PC-3 (cell line): ENCODE results near the gene TRIM33. TPM values are rescaled to one million over a fixed set of nuclear protein-coding genes. Genes with fewer than 3 reads are reported as not detected.

Source experiments
- ATAC-seq: fragments of 200-7000 bp; cut with Tn5 transposase; 2 replicates; pipeline ENCODE4 v1.9.1; 2020; ENCODE audit warnings: mild to moderate bottlenecking, moderate library complexity
- BruUV-seq: library from RNA; stranded (reverse); fragments of 400-500 nt; replicated peaks from 2 replicates; lab custom pipeline; 2021; lab: Mats Ljungman, UMichigan
- CTCF ChIA-PET: fragments of 300-600 bp; sonication (Branson Sonifier 250); formaldehyde crosslinking; loops from one replicate; lab custom pipeline; 2022; ENCODE audit warnings: antibody characterized with exemption; lab: Charles Lee
- POLR2A ChIA-PET: fragments of 300-600 bp; sonication (Branson Sonifier 250); formaldehyde crosslinking; loops from one replicate; lab custom pipeline; 2022; ENCODE audit warnings: antibody characterized with exemption; ENCODE audit not compliant: unreplicated experiment; lab: Charles Lee
- DNase-seq: peaks from one replicate; pipeline ENCODE4 v3.0.0-alpha.2; 2015
- H2AFZ ChIP-seq: fragments of 300-600 bp; sonication (generic); 2 replicates; pipeline ENCODE4 v1.6.0; 2016; ENCODE audit warnings: antibody characterized with exemption, low read length
- H3F3A ChIP-seq: fragments of 300-600 bp; sonication (generic); one replicate; pipeline ENCODE4 v1.6.0; 2017; ENCODE audit warnings: antibody characterized with exemption, low read length, control low read depth, mild to moderate bottlenecking; ENCODE audit not compliant: unreplicated experiment
- H3K27ac ChIP-seq: fragments of 300-600 bp; sonication (generic); 2 replicates; pipeline ENCODE4 v1.5.1; 2016; ENCODE audit warnings: mild to moderate bottlenecking, low read length
- H3K27me3 ChIP-seq: fragments of 300-600 bp; sonication (generic); 2 replicates; pipeline ENCODE4 v1.6.1; 2016; ENCODE audit warnings: low read length, mixed read lengths
- H3K36me3 ChIP-seq: fragments of 300-600 bp; sonication (generic); 2 replicates; pipeline ENCODE4 v1.6.1; 2016; ENCODE audit warnings: low read depth, mixed run types, low read length, mixed read lengths
- H3K4me1 ChIP-seq: fragments of 300-600 bp; sonication (generic); 2 replicates; pipeline ENCODE4 v1.5.1; 2016; ENCODE audit warnings: low read length; ENCODE audit not compliant: insufficient read depth
- H3K4me2 ChIP-seq: fragments of 300-600 bp; sonication (generic); 2 replicates; pipeline ENCODE4 v1.6.0; 2016; ENCODE audit warnings: low read length
- H3K4me3 ChIP-seq: fragments of 300-600 bp; sonication (generic); 2 replicates; pipeline ENCODE4 v1.5.1; 2016; ENCODE audit warnings: mild to moderate bottlenecking, low read length, mixed read lengths
- H3K79me2 ChIP-seq: fragments of 300-600 bp; sonication (generic); 2 replicates; pipeline ENCODE4 v1.6.1; 2017; ENCODE audit warnings: low read length, mixed read lengths
- H3K9ac ChIP-seq: fragments of 300-600 bp; sonication (generic); 2 replicates; pipeline ENCODE4 v1.6.0; 2016; ENCODE audit warnings: mild to moderate bottlenecking, low read length
- H3K9me2 ChIP-seq: fragments of 300-600 bp; sonication (generic); replicated peaks from 2 replicates; pipeline ENCODE4 v1.6.1; 2016; ENCODE audit warnings: mixed run types, low read length, mixed read lengths
- H3K9me3 ChIP-seq: fragments of 300-600 bp; sonication (generic); 2 replicates; pipeline ENCODE4 v1.6.1; 2016; ENCODE audit warnings: low read length, mixed read lengths
- H4K20me1 ChIP-seq: fragments of 300-600 bp; sonication (generic); 2 replicates; pipeline ENCODE4 v1.6.1; 2016; ENCODE audit warnings: low read length, mixed read lengths
- EZH2 ChIP-seq: fragments of 300-600 bp; sonication (generic); IDR thresholded peaks from one replicate; pipeline ENCODE4 v1.6.1; 2017; ENCODE audit warnings: antibody characterized with exemption, mild to moderate bottlenecking, low read length; ENCODE audit not compliant: unreplicated experiment
- EZH2phosphoT487 ChIP-seq: fragments of 300-600 bp; sonication (generic); IDR thresholded peaks from 2 replicates; pipeline ENCODE4 v1.6.1; 2018; ENCODE audit warnings: mild to moderate bottlenecking, antibody characterized with exemption, low read length, borderline replicate concordance
- intact Hi-C: fragments of 100-400 bp; cut with micrococcal nuclease; formaldehyde crosslinking; loops from 2 replicates; pipeline ENCODE4 v1.9.0; 2023
- total RNA-seq: library from RNA; depleted of rRNA; stranded (reverse); fragments of >200 nt; gene quantifications from 2 replicates; pipeline ENCODE4 v1.2.3, GENCODE V29; 2014
- TF ChIP-seq, protein P1 (sequence below): fragments of 300-600 bp; sonication (generic); conservative IDR thresholded peaks from 2 replicates; pipeline ENCODE4 v1.5.1; 2017; ENCODE audit warnings: antibody characterized with exemption, low read depth, mild to moderate bottlenecking, low read length

Gene TRIM33
- total RNA-seq, 1 experiment from 2014 or later: 36.7 TPM

GRCh38 chr1:114462341-114462740 is 48.7 kb downstream of the TRIM33 start:
- Histone ChIP-seq H3K79me2 (peaks cover 49% of the 10 kb centered on the region), H3K27me3 (no peaks in the 10 kb centered on the region), H3K4me2 (no peak overlapping the region), H4K20me1 (peaks cover 8% of the 10 kb centered on the region; the same call in 1 of the 2 replicates), H3K36me3 (peaks cover 54% of the 10 kb centered on the region), H3F3A (no peaks in the 10 kb centered on the region), H3K4me1 (peaks cover 7% of the 10 kb centered on the region; the same call in 1 of the 2 replicates), H3K4me3 (no peak overlapping the region), H3K27ac (no peak overlapping the region), H3K9ac (no peak overlapping the region), H2AFZ (no peak overlapping the region), H3K9me3 (peaks cover 8% of the 10 kb centered on the region; the same call in 1 of the 2 replicates), H3K9me2 (no peaks in the 10 kb centered on the region)
- no peak for TF ChIP-seq EZH2phosphoT487
- TF ChIP-seq, protein P1, sequence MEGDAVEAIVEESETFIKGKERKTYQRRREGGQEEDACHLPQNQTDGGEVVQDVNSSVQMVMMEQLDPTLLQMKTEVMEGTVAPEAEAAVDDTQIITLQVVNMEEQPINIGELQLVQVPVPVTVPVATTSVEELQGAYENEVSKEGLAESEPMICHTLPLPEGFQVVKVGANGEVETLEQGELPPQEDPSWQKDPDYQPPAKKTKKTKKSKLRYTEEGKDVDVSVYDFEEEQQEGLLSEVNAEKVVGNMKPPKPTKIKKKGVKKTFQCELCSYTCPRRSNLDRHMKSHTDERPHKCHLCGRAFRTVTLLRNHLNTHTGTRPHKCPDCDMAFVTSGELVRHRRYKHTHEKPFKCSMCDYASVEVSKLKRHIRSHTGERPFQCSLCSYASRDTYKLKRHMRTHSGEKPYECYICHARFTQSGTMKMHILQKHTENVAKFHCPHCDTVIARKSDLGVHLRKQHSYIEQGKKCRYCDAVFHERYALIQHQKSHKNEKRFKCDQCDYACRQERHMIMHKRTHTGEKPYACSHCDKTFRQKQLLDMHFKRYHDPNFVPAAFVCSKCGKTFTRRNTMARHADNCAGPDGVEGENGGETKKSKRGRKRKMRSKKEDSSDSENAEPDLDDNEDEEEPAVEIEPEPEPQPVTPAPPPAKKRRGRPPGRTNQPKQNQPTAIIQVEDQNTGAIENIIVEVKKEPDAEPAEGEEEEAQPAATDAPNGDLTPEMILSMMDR: no peak
- TF ChIP-seq EZH2: no peak
- intact Hi-C loops: loop anchor here (10.0 kb wide), 1 partner anchor 92 kb away; no protein-coding TSS in a partner anchor
- DNase-seq (no peak), ATAC-seq (no peak)
- POLR2A ChIA-PET: interaction anchor here (0.6 kb wide), 1 partner anchor 259 kb away, joined by 5 read pairs; no protein-coding TSS in a partner anchor
- no TSS peak for BruUV-seq
- CTCF ChIA-PET: no interaction called here

DNA sequence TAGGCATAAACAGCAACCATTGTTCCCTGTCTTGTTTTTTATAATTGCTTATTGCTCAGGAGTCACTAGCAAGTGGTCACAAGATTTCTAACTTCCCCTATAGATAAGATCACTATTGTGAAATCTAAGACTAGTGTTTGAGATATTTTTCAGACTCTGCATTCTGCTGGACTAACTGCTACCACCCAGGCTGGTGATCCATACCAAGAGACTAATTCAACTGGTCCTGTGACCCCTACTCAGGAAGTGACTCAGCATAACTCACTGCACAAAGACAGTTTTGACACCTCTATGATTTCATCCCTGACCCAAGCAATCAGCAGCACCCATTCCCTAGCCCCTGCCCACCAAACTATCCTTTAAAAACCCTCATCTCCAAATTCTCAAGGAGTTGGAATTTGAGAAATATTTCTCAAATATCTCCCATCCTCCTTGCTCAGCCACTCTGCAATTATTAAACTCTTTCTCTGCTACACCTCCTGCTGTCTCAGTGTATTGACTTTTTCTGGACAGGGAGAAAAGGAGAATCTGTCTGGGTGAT is 52.7 kb downstream of the TRIM33 start:
- H3K27me3 ChIP-seq: no peaks in the 10 kb centered on the region
- H3K4me1 ChIP-seq: peaks cover 27% of the 10 kb centered on the region
- intact Hi-C loops: no loop called here
- BruUV-seq: no TSS peak
- no peaks in the 10 kb centered on the region for H4K20me1 ChIP-seq
- peaks cover 8% of the 10 kb centered on the region; the same call in 1 of the 2 replicates for H3K9me3 ChIP-seq
- peaks cover 76% of the 10 kb centered on the region for H3K36me3 ChIP-seq
- no peak overlapping the region for H2AFZ ChIP-seq
- ChIA-PET POLR2A (no interaction called here), CTCF (no interaction called here)
- TF ChIP-seq, protein P1: no peak
- TF ChIP-seq EZH2phosphoT487 (no peak), EZH2 (no peak)
- peak overlapping the region; percentile 43 for H3K27ac ChIP-seq
- no peak overlapping the region for H3K4me2 ChIP-seq
- H3K4me3 ChIP-seq: no peak overlapping the region; the same call in 1 of the 2 replicates
- DNase-seq: peak; percentile 65
- H3K79me2 ChIP-seq: peaks cover 10% of the 10 kb centered on the region; the same call in 1 of the 2 replicates
- no peaks in the 10 kb centered on the region for H3F3A ChIP-seq
- no peaks in the 10 kb centered on the region for H3K9me2 ChIP-seq
- no peak overlapping the region for H3K9ac ChIP-seq
- ATAC-seq: 0 out of 2 replicates have a peak, but pooled peaks have one; percentile 8

DNA sequence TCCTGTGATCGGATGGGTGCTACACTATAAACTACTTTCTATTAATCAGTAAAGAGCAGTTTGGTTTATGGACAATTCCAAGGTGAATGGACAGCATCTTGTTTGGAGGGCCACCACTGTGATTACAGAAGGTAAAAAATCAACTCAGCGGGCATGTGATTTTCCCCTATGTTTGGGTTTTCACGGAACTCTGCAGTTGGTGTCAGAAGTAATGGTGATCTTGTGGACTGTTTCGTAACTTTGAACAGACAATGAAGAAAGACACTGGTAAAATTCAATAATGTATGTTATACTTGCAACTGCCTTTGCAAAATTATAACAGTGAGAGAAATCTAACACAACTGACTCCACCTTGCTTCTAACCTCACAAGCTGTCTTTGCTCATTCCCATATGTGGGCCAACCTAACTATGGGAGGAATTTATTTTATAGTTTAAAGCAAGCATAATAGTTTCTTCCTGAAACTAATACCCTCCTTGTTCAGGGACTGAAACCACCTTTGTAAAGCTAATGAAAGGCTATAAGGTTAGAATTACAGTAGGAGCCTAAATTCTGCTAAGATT is 53.2 kb downstream of the TRIM33 start:
- peaks cover 73% of the 10 kb centered on the region for H3K36me3 ChIP-seq
- no peaks in the 10 kb centered on the region for H3F3A ChIP-seq
- no peaks in the 10 kb centered on the region for H3K27me3 ChIP-seq
- POLR2A ChIA-PET: no interaction called here
- H3K9me2 ChIP-seq: no peaks in the 10 kb centered on the region
- H3K4me3 ChIP-seq: no peak overlapping the region
- TF ChIP-seq, protein P1: no peak
- no peak for TF ChIP-seq EZH2
- no peak for TF ChIP-seq EZH2phosphoT487
- H4K20me1 ChIP-seq: no peaks in the 10 kb centered on the region
- ATAC-seq (no peak), DNase-seq (no peak)
- peaks cover 8% of the 10 kb centered on the region; the same call in 1 of the 2 replicates for H3K9me3 ChIP-seq
- no peak overlapping the region for H3K9ac ChIP-seq
- BruUV-seq: no TSS peak
- H3K79me2 ChIP-seq: peaks cover 5% of the 10 kb centered on the region; the same call in 1 of the 2 replicates
- peak overlapping the region; percentile 43 for H3K27ac ChIP-seq
- no peak overlapping the region for H3K4me2 ChIP-seq
- peaks cover 27% of the 10 kb centered on the region for H3K4me1 ChIP-seq
- intact Hi-C loops: no loop called here
- CTCF ChIA-PET: no interaction called here
- no peak overlapping the region for H2AFZ ChIP-seq
